Prostate gland (tissue), 2 donors: ENCODE measurements around the gene DNAH9.
"Not testable (repeated sequence)": the region's sequence is repeated elsewhere in the genome, so short reads cannot be mapped to it uniquely, and the experiment has no call there.

ENCODE experiments used
- POLR2A ChIP-seq: fragments of 450-650 bp; IDR thresholded peaks from one replicate; pipeline ENCODE4 v1.6.1; 2016; ENCODE audit warnings: antibody characterized with exemption, mild to moderate bottlenecking
- TF ChIP-seq, protein P1 (sequence below), 4 experiments: fragments of 200-600 bp in 2 of 4; fragments of 450-650 bp in 2 of 4; sonication (generic) in 2 of 4; IDR thresholded peaks; 1 replicate in 3 of 4; 2 replicates in 1 of 4; pipeline ENCODE4 v1.5.1; 2016 to 2019; ENCODE audit warnings: antibody characterized with exemption in 4 of 4, mild to moderate bottlenecking in 2 of 4, moderate library complexity in 2 of 4

DNA sequence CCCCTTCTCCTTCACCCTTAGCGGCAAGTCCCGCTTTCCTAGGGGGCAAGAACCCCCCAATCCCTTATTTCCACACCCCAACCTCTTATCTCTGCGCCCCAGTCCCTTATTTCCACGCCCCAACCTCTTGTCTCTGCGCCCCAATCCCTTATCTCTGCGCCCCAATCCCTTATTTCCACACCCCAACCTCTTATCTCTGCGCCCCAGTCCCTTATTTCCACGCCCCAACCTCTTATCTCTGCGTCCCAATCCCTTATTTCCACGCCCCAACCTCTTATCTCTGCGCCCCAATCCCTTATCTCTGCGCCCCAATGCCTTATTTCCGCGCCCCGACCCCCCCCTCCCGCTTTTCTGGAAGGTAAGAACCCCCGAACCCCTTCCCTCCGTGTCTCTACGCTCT is 374.5 kb downstream of the DNAH9 start:
- TF ChIP-seq, protein P1, sequence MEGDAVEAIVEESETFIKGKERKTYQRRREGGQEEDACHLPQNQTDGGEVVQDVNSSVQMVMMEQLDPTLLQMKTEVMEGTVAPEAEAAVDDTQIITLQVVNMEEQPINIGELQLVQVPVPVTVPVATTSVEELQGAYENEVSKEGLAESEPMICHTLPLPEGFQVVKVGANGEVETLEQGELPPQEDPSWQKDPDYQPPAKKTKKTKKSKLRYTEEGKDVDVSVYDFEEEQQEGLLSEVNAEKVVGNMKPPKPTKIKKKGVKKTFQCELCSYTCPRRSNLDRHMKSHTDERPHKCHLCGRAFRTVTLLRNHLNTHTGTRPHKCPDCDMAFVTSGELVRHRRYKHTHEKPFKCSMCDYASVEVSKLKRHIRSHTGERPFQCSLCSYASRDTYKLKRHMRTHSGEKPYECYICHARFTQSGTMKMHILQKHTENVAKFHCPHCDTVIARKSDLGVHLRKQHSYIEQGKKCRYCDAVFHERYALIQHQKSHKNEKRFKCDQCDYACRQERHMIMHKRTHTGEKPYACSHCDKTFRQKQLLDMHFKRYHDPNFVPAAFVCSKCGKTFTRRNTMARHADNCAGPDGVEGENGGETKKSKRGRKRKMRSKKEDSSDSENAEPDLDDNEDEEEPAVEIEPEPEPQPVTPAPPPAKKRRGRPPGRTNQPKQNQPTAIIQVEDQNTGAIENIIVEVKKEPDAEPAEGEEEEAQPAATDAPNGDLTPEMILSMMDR (IDR thresholded peaks at IDR 0.05): not testable (repeated sequence)
- TF ChIP-seq POLR2A: not testable (repeated sequence)
